ENCODE data around the gene CIB4.

The CIB4 gene

GRCh38 chr2:26605195-26605998, 35.8 kb downstream of the CIB4 start:
- peak; percentile 75 for TF ChIP-seq CTCF (IDR thresholded peaks at IDR 0.05; ENCODE audit: extremely low read depth, insufficient read depth, missing control alignments)
- peak; percentile 60 for DNase-seq (ENCODE audit: low spot score)
- in situ Hi-C loops (cut with MboI; ENCODE audit: low pct_unique_long_range_greater_than_20kb, low sequenced_read_pairs, unreplicated experiment), result loop anchor here (10.0 kb wide), 1 partner anchor 139 kb away; no protein-coding TSS in a partner anchor

GRCh38 chr2:26602575-26602974, 38.6 kb downstream of the CIB4 start:
- DNase-seq (ENCODE audit: low spot score), result no peak

GRCh38 chr2:26599387-26599786, 41.8 kb downstream of the CIB4 start:
- DNase-seq (ENCODE audit: low spot score), result no peak
- in situ Hi-C loops (cut with MboI; ENCODE audit: low pct_unique_long_range_greater_than_20kb, low sequenced_read_pairs, unreplicated experiment), result no loop called here
- no peak for TF ChIP-seq CTCF (IDR thresholded peaks at IDR 0.05; ENCODE audit: extremely low read depth, insufficient read depth, missing control alignments)

More at GRCh38 chr2:26602575-26602974, 38.6 kb downstream of the CIB4 start:
- in situ Hi-C loops (cut with MboI; ENCODE audit: low pct_unique_long_range_greater_than_20kb, low sequenced_read_pairs, unreplicated experiment), result loop anchor here (10.0 kb wide), 1 partner anchor 142 kb away; no protein-coding TSS in a partner anchor
- TF ChIP-seq CTCF (IDR thresholded peaks at IDR 0.05; ENCODE audit: extremely low read depth, insufficient read depth, missing control alignments), result no peak

- DNase-seq (ENCODE audit: low spot score), result no peak
- no peak for TF ChIP-seq CTCF (IDR thresholded peaks at IDR 0.05; ENCODE audit: extremely low read depth, insufficient read depth, missing control alignments)
- in situ Hi-C loops (cut with MboI; ENCODE audit: low pct_unique_long_range_greater_than_20kb, low sequenced_read_pairs, unreplicated experiment), result no loop called here
Measured at GRCh38 chr2:26598996-26599373, 42.2 kb downstream of the CIB4 start.

GRCh38 chr2:26598336-26598995, 42.7 kb downstream of the CIB4 start:
- no peak for TF ChIP-seq CTCF (IDR thresholded peaks at IDR 0.05; ENCODE audit: extremely low read depth, insufficient read depth, missing control alignments)
- no peak for DNase-seq (ENCODE audit: low spot score)
- in situ Hi-C loops (cut with MboI; ENCODE audit: low pct_unique_long_range_greater_than_20kb, low sequenced_read_pairs, unreplicated experiment), result no loop called here

- in situ Hi-C loops (cut with MboI; ENCODE audit: low pct_unique_long_range_greater_than_20kb, low sequenced_read_pairs, unreplicated experiment), result no loop called here
- TF ChIP-seq CTCF (IDR thresholded peaks at IDR 0.05; ENCODE audit: extremely low read depth, insufficient read depth, missing control alignments), result no peak
- no peak for DNase-seq (ENCODE audit: low spot score)
Measured at GRCh38 chr2:26597197-26597596, 44.0 kb downstream of the CIB4 start.
